ENCODE measurements around the gene CXorf38.
A peak's percentile ranks its signal among the peaks of the same experiment; 100 is the strongest.

DNA sequence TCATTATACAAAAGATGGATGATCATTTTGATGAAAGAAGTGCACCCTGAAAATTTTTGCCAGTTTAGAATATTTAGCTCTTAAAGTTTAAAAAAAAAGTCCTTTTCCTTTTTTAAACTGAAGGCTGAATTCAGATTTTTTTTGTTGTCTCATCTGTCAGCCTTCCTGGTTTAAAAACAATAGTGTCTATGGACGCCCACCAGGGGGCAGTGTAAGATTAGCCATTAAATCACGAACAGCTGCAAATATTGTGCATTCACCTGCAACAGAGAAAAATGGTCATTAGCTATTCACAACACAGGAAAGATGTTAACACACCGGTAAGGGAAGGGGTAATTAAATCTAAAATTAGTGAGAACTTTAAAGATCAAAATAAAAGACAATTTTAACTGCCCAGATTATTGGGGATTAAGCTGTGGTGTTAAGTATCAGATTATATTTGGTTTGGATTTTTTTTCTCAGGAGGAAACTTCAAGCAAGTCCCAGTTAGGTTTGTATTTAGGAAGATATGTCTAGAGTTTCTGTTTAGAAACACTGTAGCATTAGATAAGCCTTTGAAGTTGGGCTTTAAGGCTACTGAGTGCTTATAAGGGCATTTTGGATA, 4.4 kb upstream of the CXorf38 start:
- TF ChIP-seq BCOR (IDR thresholded peaks at IDR 0.05) (no peak), KAT2B (IDR thresholded peaks at IDR 0.05; ENCODE audit: low read depth, low read length) (no peak), EP300 (IDR thresholded peaks at IDR 0.05; ENCODE audit: low read length) (no peak), LARP7 (IDR thresholded peaks at IDR 0.05) (no peak), ZNF133 (CRISPR knock-in tag; IDR thresholded peaks at IDR 0.05) (no peak)
- TF ChIP-seq, protein P1, sequence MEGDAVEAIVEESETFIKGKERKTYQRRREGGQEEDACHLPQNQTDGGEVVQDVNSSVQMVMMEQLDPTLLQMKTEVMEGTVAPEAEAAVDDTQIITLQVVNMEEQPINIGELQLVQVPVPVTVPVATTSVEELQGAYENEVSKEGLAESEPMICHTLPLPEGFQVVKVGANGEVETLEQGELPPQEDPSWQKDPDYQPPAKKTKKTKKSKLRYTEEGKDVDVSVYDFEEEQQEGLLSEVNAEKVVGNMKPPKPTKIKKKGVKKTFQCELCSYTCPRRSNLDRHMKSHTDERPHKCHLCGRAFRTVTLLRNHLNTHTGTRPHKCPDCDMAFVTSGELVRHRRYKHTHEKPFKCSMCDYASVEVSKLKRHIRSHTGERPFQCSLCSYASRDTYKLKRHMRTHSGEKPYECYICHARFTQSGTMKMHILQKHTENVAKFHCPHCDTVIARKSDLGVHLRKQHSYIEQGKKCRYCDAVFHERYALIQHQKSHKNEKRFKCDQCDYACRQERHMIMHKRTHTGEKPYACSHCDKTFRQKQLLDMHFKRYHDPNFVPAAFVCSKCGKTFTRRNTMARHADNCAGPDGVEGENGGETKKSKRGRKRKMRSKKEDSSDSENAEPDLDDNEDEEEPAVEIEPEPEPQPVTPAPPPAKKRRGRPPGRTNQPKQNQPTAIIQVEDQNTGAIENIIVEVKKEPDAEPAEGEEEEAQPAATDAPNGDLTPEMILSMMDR (IDR thresholded peaks at IDR 0.05 in 2 of 3, conservative IDR thresholded peaks at IDR 0.05 in 1 of 3; ENCODE audit: insufficient read depth in 2 of 3, low read depth in 1 of 3, low read length in 3 of 3), result peak; percentile 47 to 74 (median 60); a peak in 5 of 6 replicates
- TF ChIP-seq, protein P2, sequence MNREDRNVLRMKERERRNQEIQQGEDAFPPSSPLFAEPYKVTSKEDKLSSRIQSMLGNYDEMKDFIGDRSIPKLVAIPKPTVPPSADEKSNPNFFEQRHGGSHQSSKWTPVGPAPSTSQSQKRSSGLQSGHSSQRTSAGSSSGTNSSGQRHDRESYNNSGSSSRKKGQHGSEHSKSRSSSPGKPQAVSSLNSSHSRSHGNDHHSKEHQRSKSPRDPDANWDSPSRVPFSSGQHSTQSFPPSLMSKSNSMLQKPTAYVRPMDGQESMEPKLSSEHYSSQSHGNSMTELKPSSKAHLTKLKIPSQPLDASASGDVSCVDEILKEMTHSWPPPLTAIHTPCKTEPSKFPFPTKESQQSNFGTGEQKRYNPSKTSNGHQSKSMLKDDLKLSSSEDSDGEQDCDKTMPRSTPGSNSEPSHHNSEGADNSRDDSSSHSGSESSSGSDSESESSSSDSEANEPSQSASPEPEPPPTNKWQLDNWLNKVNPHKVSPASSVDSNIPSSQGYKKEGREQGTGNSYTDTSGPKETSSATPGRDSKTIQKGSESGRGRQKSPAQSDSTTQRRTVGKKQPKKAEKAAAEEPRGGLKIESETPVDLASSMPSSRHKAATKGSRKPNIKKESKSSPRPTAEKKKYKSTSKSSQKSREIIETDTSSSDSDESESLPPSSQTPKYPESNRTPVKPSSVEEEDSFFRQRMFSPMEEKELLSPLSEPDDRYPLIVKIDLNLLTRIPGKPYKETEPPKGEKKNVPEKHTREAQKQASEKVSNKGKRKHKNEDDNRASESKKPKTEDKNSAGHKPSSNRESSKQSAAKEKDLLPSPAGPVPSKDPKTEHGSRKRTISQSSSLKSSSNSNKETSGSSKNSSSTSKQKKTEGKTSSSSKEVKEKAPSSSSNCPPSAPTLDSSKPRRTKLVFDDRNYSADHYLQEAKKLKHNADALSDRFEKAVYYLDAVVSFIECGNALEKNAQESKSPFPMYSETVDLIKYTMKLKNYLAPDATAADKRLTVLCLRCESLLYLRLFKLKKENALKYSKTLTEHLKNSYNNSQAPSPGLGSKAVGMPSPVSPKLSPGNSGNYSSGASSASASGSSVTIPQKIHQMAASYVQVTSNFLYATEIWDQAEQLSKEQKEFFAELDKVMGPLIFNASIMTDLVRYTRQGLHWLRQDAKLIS (CRISPR knock-in tag; IDR thresholded peaks at IDR 0.05), result no peak

All from K562 (cell line).